ENCODE data around the gene POSTN. TPM values are rescaled to one million over a fixed set of nuclear protein-coding genes. Genes with fewer than 3 reads are reported as not detected.

The POSTN gene
- total RNA-seq, 3 donors from 2014 or later (not counting 1 experiment from before 2014, with no cell fraction given): not detected

DNA sequence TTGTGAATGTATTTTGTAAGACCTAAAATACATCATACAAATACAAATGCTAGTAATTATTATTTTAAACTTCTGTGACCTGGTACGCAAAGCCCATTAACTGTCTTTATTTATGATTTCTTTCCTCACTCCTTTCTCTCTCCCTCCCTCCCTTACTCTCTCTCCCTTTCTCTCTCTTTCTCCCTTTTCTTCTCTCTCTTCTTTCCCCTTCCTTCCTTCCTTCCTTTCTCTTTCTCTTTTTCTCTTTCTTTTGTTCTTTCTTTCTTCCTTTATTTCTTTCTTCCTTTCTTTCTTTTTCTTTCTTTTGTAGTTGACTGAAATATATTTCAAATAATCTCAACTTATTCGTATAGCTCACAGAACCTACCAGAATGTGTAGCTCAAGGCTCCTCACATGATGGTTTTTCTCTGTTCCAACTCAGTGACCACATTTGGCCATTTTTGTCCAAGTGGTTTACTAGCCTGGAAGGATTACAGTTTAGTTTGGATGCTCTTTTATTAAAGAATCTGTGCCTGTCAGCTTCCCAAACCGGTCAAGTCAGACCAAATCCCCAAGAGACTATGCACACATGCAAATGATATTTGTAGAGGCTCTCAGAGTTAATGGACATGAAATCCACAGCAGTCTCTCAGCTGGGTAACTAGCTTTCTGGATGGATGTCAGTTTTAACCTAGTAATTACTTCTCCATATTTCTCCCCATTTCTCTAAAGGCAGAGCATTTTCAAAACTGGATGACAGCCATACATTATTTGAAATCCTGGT lies 71.7 kb downstream of the POSTN start:
- Mint-ChIP-seq H3K4me3 (no peak overlapping the region), H3K9me3 (peaks cover 9 to 14% of the 10 kb centered on the region in 2 donors), H3K27ac (no peak overlapping the region), H3K36me3 (no peaks in the 10 kb centered on the region), H3K27me3 (ENCODE audit: low read depth in 2 of 2) (no peaks in the 10 kb centered on the region), H3K4me1 (no peaks in the 10 kb centered on the region)
- DNase-seq: no peak
- peaks cover 4% of the 10 kb centered on the region for H3K9me3 ChIP-seq (ENCODE audit: control insufficient read depth, insufficient read depth, low read length)
- TF ChIP-seq, protein P1, sequence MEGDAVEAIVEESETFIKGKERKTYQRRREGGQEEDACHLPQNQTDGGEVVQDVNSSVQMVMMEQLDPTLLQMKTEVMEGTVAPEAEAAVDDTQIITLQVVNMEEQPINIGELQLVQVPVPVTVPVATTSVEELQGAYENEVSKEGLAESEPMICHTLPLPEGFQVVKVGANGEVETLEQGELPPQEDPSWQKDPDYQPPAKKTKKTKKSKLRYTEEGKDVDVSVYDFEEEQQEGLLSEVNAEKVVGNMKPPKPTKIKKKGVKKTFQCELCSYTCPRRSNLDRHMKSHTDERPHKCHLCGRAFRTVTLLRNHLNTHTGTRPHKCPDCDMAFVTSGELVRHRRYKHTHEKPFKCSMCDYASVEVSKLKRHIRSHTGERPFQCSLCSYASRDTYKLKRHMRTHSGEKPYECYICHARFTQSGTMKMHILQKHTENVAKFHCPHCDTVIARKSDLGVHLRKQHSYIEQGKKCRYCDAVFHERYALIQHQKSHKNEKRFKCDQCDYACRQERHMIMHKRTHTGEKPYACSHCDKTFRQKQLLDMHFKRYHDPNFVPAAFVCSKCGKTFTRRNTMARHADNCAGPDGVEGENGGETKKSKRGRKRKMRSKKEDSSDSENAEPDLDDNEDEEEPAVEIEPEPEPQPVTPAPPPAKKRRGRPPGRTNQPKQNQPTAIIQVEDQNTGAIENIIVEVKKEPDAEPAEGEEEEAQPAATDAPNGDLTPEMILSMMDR (IDR thresholded peaks at IDR 0.05): no peak
- 84% methylated on average over 3 of the region's 3 CpGs for WGBS (ENCODE audit: insufficient coverage)
- ATAC-seq: no peak
- no peak overlapping the region for H3K4me3 ChIP-seq (ENCODE audit: low read length)
- H3K36me3 ChIP-seq (ENCODE audit: control insufficient read depth, insufficient read depth, low read length): no peaks in the 10 kb centered on the region
- H3K4me1 ChIP-seq (ENCODE audit: control insufficient read depth, insufficient read depth, low read length): no peaks in the 10 kb centered on the region
- H3K27me3 ChIP-seq (ENCODE audit: control insufficient read depth, insufficient read depth, low read length): no peaks in the 10 kb centered on the region
- no peak overlapping the region for H3K27ac ChIP-seq (ENCODE audit: low read length)
- intact Hi-C loops (cut with micrococcal nuclease): no loop called here

DNA sequence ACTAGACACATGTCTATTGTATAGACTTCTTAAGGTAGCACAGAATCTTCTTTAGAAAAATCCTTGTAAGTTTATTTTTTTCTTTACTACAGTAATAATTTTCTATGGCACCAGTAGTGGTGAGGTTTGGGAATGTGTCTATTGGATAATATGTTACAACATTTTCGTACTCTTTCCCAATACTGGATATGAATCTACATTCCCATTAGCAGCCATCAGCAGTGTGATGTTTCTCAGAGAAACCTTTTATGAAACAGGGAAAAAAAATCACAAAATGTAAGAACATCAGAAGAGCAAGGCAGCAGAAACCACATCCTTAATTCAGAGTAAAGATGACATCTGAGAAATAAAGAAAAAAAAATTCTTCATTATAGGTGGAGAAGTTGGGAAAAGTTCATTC lies 83.3 kb downstream of the POSTN start:
- no peak overlapping the region for H3K27ac ChIP-seq (ENCODE audit: low read length)
- peaks cover 3% of the 10 kb centered on the region for H3K9me3 ChIP-seq (ENCODE audit: control insufficient read depth, insufficient read depth, low read length)
- H3K27me3 ChIP-seq (ENCODE audit: control insufficient read depth, insufficient read depth, low read length): no peaks in the 10 kb centered on the region
- TF ChIP-seq, protein P1 (IDR thresholded peaks at IDR 0.05): no peak
- ATAC-seq: no peak
- Mint-ChIP-seq H3K27ac (no peak overlapping the region), H3K4me3 (no peak overlapping the region), H3K4me1 (no peaks in the 10 kb centered on the region), H3K9me3 (peaks cover 3 to 5% of the 10 kb centered on the region in 2 donors), H3K36me3 (no peaks in the 10 kb centered on the region), H3K27me3 (ENCODE audit: low read depth in 2 of 2) (no peaks in the 10 kb centered on the region)
- no peaks in the 10 kb centered on the region for H3K36me3 ChIP-seq (ENCODE audit: control insufficient read depth, insufficient read depth, low read length)
- intact Hi-C loops (cut with micrococcal nuclease): no loop called here
- H3K4me1 ChIP-seq (ENCODE audit: control insufficient read depth, insufficient read depth, low read length): no peaks in the 10 kb centered on the region
- WGBS (ENCODE audit: insufficient coverage): 100% methylated on average over 1 of the region's 1 CpG
- no peak for DNase-seq
- no peak overlapping the region for H3K4me3 ChIP-seq (ENCODE audit: low read length)

Measured in natural killer cell (primary cell).